GM23248 (cell line): ENCODE measurements around the gene MACIR.

Experiments
- EZH2 ChIP-seq: fragments of 200-600 bp; sonication (generic); IDR thresholded peaks from 2 replicates; pipeline ENCODE4 v1.6.1; 2018; ENCODE audit warnings: antibody characterized with exemption, mild to moderate bottlenecking; ENCODE audit not compliant: insufficient read depth, poor library complexity, severe bottlenecking
- EZH2phosphoT487 ChIP-seq: fragments of 200-600 bp; sonication (generic); IDR thresholded peaks from 2 replicates; pipeline ENCODE4 v1.6.1; 2018; ENCODE audit warnings: antibody characterized with exemption, moderate library complexity, mild to moderate bottlenecking, low read depth; ENCODE audit not compliant: insufficient read depth

DNA sequence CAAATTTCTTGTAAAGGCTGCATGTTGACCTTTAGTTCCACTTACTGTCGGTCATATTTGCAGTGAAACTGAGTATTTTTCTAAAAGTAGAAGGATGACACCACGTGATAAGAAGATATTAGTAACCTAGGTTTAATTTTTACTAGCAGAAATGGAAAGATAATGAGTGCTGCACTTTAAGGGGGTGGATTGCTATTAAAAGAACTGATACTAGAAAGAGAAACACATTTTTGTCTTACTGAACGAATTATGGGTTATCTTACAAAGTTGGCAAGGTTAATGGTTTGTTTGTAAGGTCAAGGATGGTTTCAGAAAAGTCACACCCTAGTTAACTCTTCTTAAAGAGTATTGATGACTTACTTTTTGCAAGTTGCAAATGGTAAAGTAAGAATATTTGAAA lies 2.4 kb downstream of the MACIR start:
- TF ChIP-seq EZH2 (no peak), EZH2phosphoT487 (no peak)
